22Rv1 (cell line): ENCODE measurements around the gene MAGI2.

Source experiments
- H3K27ac ChIP-seq: fragments of 450-650 bp; 2 replicates; pipeline ENCODE4 v1.5.1; 2017
- ZFX ChIP-seq: fragments of 450-650 bp; IDR thresholded peaks from 2 replicates; pipeline ENCODE4 v1.6.1; 2017; ENCODE audit warnings: antibody characterized with exemption, borderline replicate concordance
- TF ChIP-seq, protein P1 (sequence below): fragments of 450-650 bp; IDR thresholded peaks from 2 replicates; pipeline ENCODE4 v1.5.1; 2017; ENCODE audit warnings: mild to moderate bottlenecking

MAGI2 gene

DNA sequence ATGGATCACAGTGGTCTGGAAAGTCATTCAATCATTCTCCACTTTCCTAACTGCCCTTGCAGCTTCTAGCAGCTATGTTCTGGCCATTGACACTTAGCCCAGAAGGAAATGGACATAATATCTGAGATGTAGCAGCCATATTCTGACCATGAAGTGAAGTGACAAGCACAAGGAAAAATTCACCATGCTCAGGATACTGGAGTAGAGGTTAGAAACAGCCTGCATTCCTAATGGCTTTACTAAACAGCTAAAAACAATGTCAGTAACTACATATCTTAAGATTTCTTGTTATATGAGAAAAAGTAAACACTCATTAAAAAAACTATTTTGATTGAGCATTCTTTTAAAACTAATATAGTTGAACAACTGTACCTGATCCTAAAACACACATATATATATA, 443.8 kb downstream of the MAGI2 start:
- TF ChIP-seq ZFX: no peak
- TF ChIP-seq, protein P1, sequence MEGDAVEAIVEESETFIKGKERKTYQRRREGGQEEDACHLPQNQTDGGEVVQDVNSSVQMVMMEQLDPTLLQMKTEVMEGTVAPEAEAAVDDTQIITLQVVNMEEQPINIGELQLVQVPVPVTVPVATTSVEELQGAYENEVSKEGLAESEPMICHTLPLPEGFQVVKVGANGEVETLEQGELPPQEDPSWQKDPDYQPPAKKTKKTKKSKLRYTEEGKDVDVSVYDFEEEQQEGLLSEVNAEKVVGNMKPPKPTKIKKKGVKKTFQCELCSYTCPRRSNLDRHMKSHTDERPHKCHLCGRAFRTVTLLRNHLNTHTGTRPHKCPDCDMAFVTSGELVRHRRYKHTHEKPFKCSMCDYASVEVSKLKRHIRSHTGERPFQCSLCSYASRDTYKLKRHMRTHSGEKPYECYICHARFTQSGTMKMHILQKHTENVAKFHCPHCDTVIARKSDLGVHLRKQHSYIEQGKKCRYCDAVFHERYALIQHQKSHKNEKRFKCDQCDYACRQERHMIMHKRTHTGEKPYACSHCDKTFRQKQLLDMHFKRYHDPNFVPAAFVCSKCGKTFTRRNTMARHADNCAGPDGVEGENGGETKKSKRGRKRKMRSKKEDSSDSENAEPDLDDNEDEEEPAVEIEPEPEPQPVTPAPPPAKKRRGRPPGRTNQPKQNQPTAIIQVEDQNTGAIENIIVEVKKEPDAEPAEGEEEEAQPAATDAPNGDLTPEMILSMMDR: no peak
- no peak overlapping the region for H3K27ac ChIP-seq

DNA sequence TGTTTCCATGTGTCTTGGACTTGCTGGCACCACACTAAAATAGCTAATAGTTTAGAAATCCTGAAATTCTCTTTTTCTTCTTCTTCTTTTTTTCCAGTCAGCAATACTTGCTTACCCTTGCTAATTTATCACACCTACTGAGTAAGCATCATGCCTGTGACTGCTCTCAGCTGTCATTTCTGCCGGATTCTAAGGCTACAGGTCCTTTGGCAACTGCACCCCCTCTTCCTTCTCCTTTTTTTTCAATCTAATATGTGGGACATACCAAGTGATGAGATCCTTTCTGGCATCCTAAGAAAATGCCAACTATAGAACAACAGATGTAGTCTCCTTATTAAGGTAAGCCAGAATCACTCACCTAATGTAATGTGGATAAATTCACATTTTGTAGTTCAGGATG, 444.7 kb downstream of the MAGI2 start:
- no peak overlapping the region for H3K27ac ChIP-seq
- TF ChIP-seq, protein P1: no peak
- no peak for TF ChIP-seq ZFX

DNA sequence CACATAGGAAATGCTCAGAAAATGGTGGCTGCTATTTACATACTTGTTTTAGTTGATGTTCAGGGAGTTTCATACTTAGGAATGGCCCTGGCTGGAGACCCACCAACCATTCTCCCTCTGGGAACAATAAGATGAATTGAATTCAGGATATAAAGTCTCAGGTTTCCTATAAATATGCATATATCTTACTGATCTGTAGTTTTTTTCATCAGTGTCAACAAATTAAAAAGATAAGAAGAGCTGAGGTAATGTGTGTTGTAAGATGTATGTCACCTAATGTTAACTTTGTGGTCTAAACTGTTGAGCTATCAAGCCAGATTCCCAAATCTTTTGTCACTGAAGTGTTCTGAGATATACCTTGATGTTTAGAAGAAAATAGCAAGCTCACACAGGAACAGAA, 457.5 kb downstream of the MAGI2 start:
- TF ChIP-seq, protein P1: no peak
- TF ChIP-seq ZFX: no peak
- H3K27ac ChIP-seq: 0 out of 2 replicates have a peak overlapping the region, but pooled peaks have one; percentile 9

DNA sequence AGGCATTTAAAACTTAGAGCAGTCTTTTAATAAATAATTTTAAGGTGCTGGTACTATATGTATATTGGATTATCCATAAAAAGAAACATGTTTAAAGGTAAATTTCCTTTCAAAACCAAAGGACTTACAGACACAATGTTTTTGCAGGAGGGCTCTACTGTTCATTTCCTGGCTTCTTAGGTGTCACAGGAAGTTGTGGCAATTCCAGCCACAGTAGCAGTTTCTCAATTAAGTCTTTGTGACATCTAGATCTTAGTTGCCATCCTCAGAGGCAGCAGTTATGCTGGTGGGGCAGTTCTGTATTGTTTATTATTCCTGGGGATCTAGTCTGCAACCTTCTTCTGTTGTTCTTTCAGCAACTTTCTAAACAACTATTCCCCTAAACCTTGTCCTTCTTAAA, 460.1 kb downstream of the MAGI2 start:
- no peak overlapping the region for H3K27ac ChIP-seq
- TF ChIP-seq, protein P1: no peak
- no peak for TF ChIP-seq ZFX

DNA sequence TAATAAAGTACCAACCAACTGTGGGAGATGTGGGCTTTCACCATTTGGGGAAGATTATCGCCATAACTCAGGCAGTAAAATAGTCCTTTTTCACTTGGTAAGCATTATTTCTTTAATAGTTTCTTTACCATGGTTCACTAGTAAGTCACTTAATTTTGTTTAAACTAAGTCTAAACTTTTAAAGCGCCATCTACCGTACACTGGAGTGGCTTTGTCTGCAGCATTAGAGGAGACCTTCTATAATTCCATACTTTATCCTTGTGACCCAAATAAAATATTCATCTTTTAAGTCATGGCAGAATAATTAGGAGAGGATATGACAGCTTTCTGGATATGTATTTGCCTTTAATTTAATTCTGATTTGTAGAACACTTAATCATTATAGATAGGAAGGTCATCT, 468.0 kb downstream of the MAGI2 start:
- TF ChIP-seq, protein P1: no peak
- TF ChIP-seq ZFX: no peak
- no peak overlapping the region for H3K27ac ChIP-seq

DNA sequence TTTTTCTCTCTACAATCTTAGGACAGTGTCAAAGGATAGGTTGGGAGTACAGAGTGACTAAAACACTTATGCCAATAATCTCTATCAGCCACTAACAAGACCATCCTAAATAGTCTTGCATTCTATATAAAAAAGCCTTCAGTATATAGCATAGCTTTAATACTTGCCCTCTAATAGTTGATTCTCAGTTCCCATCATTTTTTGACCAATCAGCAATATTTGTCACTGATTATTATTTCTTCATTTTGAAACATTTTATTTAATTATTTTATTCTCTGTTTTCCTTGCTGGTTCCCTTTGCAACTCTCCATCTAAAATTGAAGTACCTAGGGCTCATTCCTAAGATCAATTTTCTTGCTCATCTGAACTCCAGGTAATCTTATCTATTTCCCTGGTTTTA, 470.0 kb downstream of the MAGI2 start:
- TF ChIP-seq ZFX: no peak
- TF ChIP-seq, protein P1: no peak
- H3K27ac ChIP-seq: no peak overlapping the region

DNA sequence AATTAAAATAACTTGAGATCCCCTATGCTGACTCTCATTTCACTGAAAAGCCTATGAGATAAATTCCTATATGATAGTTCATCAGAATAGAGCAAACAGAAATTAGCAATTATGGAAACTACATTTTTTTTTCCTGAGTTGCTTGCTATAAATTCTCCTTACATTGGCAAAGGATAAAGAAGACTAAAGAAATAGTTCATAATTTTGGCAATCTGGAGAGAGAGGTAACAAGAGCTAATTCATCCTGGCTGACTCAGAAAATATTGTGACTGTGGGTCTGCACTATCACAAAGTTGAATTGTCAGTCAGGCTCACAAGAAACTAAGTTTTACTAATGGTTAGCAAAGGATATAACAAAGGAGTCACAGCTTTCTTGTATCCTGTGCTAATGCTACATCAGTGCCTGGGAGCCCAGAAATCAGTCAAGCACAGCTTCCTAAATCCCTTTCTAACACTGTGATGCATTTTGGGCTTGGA, 483.0 kb downstream of the MAGI2 start:
- no peak for TF ChIP-seq ZFX
- TF ChIP-seq, protein P1: no peak
- no peak overlapping the region for H3K27ac ChIP-seq
